Mesodermal cell (in vitro differentiated cells): ENCODE data around the gene MEGF10.

Source experiments
- H3K27ac ChIP-seq: 2 replicates; pipeline ENCODE4 v1.7.0; 2013; ENCODE audit warnings: mild to moderate bottlenecking, low read depth, low read length, moderate library complexity; ENCODE audit not compliant: severe bottlenecking
- H3K36me3 ChIP-seq: 2 replicates; pipeline ENCODE4 v1.7.1; 2013; ENCODE audit warnings: mild to moderate bottlenecking, low read length, moderate library complexity; ENCODE audit not compliant: control insufficient read depth, insufficient read depth
- H3K4me1 ChIP-seq: one replicate; pipeline ENCODE4 v1.7.1; 2013; ENCODE audit warnings: mild to moderate bottlenecking, low read length; ENCODE audit not compliant: insufficient read depth, control insufficient read depth, poor library complexity, severe bottlenecking
- H3K4me3 ChIP-seq: 2 replicates; pipeline ENCODE4 v1.7.0; 2013; ENCODE audit warnings: low read length, control low read depth, mild to moderate bottlenecking; ENCODE audit not compliant: insufficient read depth, poor library complexity, severe bottlenecking; ENCODE audit errors: extremely low read depth
- H3K9me3 ChIP-seq: 2 replicates; pipeline ENCODE4 v1.7.1; 2013; ENCODE audit warnings: mild to moderate bottlenecking, low read length, moderate library complexity; ENCODE audit not compliant: control insufficient read depth
- WGBS, 2 experiments: methylation state at CpG; one replicate each; pipeline ENCODE4 v1.1.5; 2013; ENCODE audit warnings: missing lambda C conversion rate in 2 of 2; ENCODE audit not compliant: insufficient coverage in 2 of 2; 5-methylcytosine and 5-hydroxymethylcytosine counted together

The MEGF10 gene

GRCh38 chr5:127410959-127411358 lies 120.4 kb downstream of the MEGF10 start:
- Histone ChIP-seq H3K4me3 (no peak overlapping the region), H3K4me1 (peaks cover 14% of the 10 kb centered on the region)
- WGBS, 2 experiments = 95 to 100% methylated on average over 1 to 3 of the region's 4 CpGs

GRCh38 chr5:127411381-127411780 lies 120.8 kb downstream of the MEGF10 start:
- 87% methylated on average over 2 of the region's 5 CpGs; no CpG with 5 or more reads in 1 of the 2 experiments for WGBS, 2 experiments
- H3K27ac ChIP-seq = no peak overlapping the region
- peaks cover 11% of the 10 kb centered on the region for H3K4me1 ChIP-seq
- no peaks in the 10 kb centered on the region for H3K36me3 ChIP-seq
- no peak overlapping the region for H3K4me3 ChIP-seq
- no peaks in the 10 kb centered on the region for H3K9me3 ChIP-seq

More at GRCh38 chr5:127410959-127411358, 120.4 kb downstream of the MEGF10 start:
- Histone ChIP-seq H3K27ac (no peak overlapping the region), H3K36me3 (no peaks in the 10 kb centered on the region), H3K9me3 (no peaks in the 10 kb centered on the region)

GRCh38 chr5:127412698-127413097 lies 122.1 kb downstream of the MEGF10 start:
- no peaks in the 10 kb centered on the region for H3K36me3 ChIP-seq
- no peaks in the 10 kb centered on the region for H3K9me3 ChIP-seq
- no peak overlapping the region for H3K4me3 ChIP-seq
- no CpG with 5 or more reads among the region's 3 CpGs for WGBS, 2 experiments
- H3K27ac ChIP-seq = no peak overlapping the region
- peaks cover 6% of the 10 kb centered on the region for H3K4me1 ChIP-seq

GRCh38 chr5:127415034-127415433 lies 124.4 kb downstream of the MEGF10 start:
- Histone ChIP-seq H3K9me3 (no peaks in the 10 kb centered on the region), H3K36me3 (no peaks in the 10 kb centered on the region), H3K4me1 (peaks cover 6% of the 10 kb centered on the region), H3K4me3 (no peak overlapping the region), H3K27ac (no peak overlapping the region)
- WGBS, 2 experiments = 100% methylated on average over 1 to 2 of the region's 2 CpGs

- no peaks in the 10 kb centered on the region for H3K9me3 ChIP-seq
- no peaks in the 10 kb centered on the region for H3K4me1 ChIP-seq
- H3K36me3 ChIP-seq = no peaks in the 10 kb centered on the region
- WGBS, 2 experiments = 93 to 97% methylated on average over 4 of the region's 4 CpGs
- no peak overlapping the region for H3K4me3 ChIP-seq
- H3K27ac ChIP-seq = no peak overlapping the region
Observed at GRCh38 chr5:127416906-127417305, 126.3 kb downstream of the MEGF10 start.

GRCh38 chr5:127417528-127417927 lies 126.9 kb downstream of the MEGF10 start:
- H3K9me3 ChIP-seq = no peaks in the 10 kb centered on the region
- no peak overlapping the region for H3K4me3 ChIP-seq
- no peak overlapping the region for H3K27ac ChIP-seq
- H3K4me1 ChIP-seq = no peaks in the 10 kb centered on the region
- no peaks in the 10 kb centered on the region for H3K36me3 ChIP-seq
- 86 to 90% methylated on average over 2 of the region's 2 CpGs for WGBS, 2 experiments

- H3K4me1 ChIP-seq = no peaks in the 10 kb centered on the region
- no peaks in the 10 kb centered on the region for H3K9me3 ChIP-seq
- no CpG with 5 or more reads among the region's 1 CpG for WGBS, 2 experiments
- no peak overlapping the region for H3K27ac ChIP-seq
- no peaks in the 10 kb centered on the region for H3K36me3 ChIP-seq
- no peak overlapping the region for H3K4me3 ChIP-seq
Observed at GRCh38 chr5:127418367-127418766, 127.8 kb downstream of the MEGF10 start.

GRCh38 chr5:127418974-127419682 lies 128.5 kb downstream of the MEGF10 start:
- H3K36me3 ChIP-seq = no peaks in the 10 kb centered on the region
- WGBS, 2 experiments = 94 to 100% methylated on average over 4 of the region's 7 CpGs
- H3K9me3 ChIP-seq = no peaks in the 10 kb centered on the region
- no peak overlapping the region for H3K4me3 ChIP-seq
- no peaks in the 10 kb centered on the region for H3K4me1 ChIP-seq
- no peak overlapping the region for H3K27ac ChIP-seq

- Histone ChIP-seq H3K27ac (no peak overlapping the region), H3K36me3 (no peaks in the 10 kb centered on the region), H3K9me3 (no peaks in the 10 kb centered on the region), H3K4me3 (no peak overlapping the region), H3K4me1 (no peaks in the 10 kb centered on the region)
- WGBS, 2 experiments = 92 to 97% methylated on average over 17 to 18 of the region's 18 CpGs
Observed at GRCh38 chr5:127419683-127420257, 129.2 kb downstream of the MEGF10 start.

GRCh38 chr5:127420758-127421157 lies 130.2 kb downstream of the MEGF10 start:
- WGBS, 2 experiments = 92 to 97% methylated on average over 3 of the region's 3 CpGs

GRCh38 chr5:127421471-127421870 lies 130.9 kb downstream of the MEGF10 start:
- WGBS, 2 experiments = no CpG with 5 or more reads among the region's 2 CpGs
- no peaks in the 10 kb centered on the region for H3K36me3 ChIP-seq
- H3K27ac ChIP-seq = no peak overlapping the region
- H3K9me3 ChIP-seq = no peaks in the 10 kb centered on the region
- no peaks in the 10 kb centered on the region for H3K4me1 ChIP-seq
- H3K4me3 ChIP-seq = no peak overlapping the region

More at GRCh38 chr5:127420758-127421157, 130.2 kb downstream of the MEGF10 start:
- no peak overlapping the region for H3K4me3 ChIP-seq
- H3K4me1 ChIP-seq = no peaks in the 10 kb centered on the region
- no peak overlapping the region for H3K27ac ChIP-seq
- no peaks in the 10 kb centered on the region for H3K9me3 ChIP-seq
- no peaks in the 10 kb centered on the region for H3K36me3 ChIP-seq
